GM12872 (cell line): ENCODE results near the gene CFAP46.

Experiments used
- CTCF ChIP-seq: IDR thresholded peaks from 3 replicates; pipeline ENCODE4 v1.5.1; 2011; ENCODE audit warnings: low read depth, mild to moderate bottlenecking, low read length, moderate library complexity; ENCODE audit not compliant: insufficient read depth

The CFAP46 gene

GRCh38 chr10:132789659-132790148 lies 152.7 kb downstream of the CFAP46 start:
- TF ChIP-seq CTCF: no peak

- no peak for TF ChIP-seq CTCF
Measured at GRCh38 chr10:132788831-132789219, 153.5 kb downstream of the CFAP46 start.

- TF ChIP-seq CTCF: 0 out of 3 replicates have a peak, but pooled peaks have one; percentile 8
Measured at GRCh38 chr10:132788180-132788830, 154.1 kb downstream of the CFAP46 start.

- no peak for TF ChIP-seq CTCF
Measured at GRCh38 chr10:132787495-132788179, 154.7 kb downstream of the CFAP46 start.

- TF ChIP-seq CTCF: no peak
Measured at GRCh38 chr10:132786884-132787494, 155.4 kb downstream of the CFAP46 start.

- no peak for TF ChIP-seq CTCF
Measured at GRCh38 chr10:132786476-132786883, 155.9 kb downstream of the CFAP46 start.

- no peak for TF ChIP-seq CTCF
Measured at GRCh38 chr10:132785723-132786475, 156.5 kb downstream of the CFAP46 start, which contains the start of gene NKX6-2. TSS of gene NKX6-2 (minus strand) at chr10:132786147. CDS start at chr10:132785948, 199 bp downstream.
